Endothelial cell of umbilical vein (primary cell): ENCODE data around the gene BEST2. TPM values are rescaled to one million over a fixed set of nuclear protein-coding genes. Genes with fewer than 3 reads are reported as not detected.
A peak's percentile ranks its signal among the peaks of the same experiment; 100 is the strongest.

Experiments
- BruUV-seq: library from RNA; stranded (reverse); fragments of 400-500 nt; replicated peaks from 2 replicates; lab custom pipeline; 2021; lab: Mats Ljungman, UMichigan
- CTCF ChIA-PET: fragments of 300-600, 350-600 bp; sonication (Branson Sonifier 250); formaldehyde crosslinking; loops from one replicate; lab custom pipeline; 2021; ENCODE audit warnings: antibody characterized with exemption, inconsistent platforms; lab: Charles Lee
- POLR2A ChIA-PET: fragments of 300-600, 350-600 bp; sonication (Branson Sonifier 250); formaldehyde crosslinking; loops from one replicate; lab custom pipeline; 2021; ENCODE audit warnings: antibody characterized with exemption, inconsistent platforms; lab: Charles Lee
- DNase-seq: peaks from one replicate; pipeline ENCODE4 v3.0.0-alpha.2; 2011; ENCODE audit warnings: low read depth, low spot score
- FAIRE-seq: peaks from 2 replicates; lab custom pipeline; 2011; peaks lifted over from hg19 to GRCh38; lab: Jason Lieb, UNC
- H2AFZ ChIP-seq: 2 replicates; pipeline ENCODE4 v1.6.0; 2012; ENCODE audit warnings: low read depth, low read length, control low read depth, inconsistent platforms
- H3K27ac ChIP-seq: 2 replicates; pipeline ENCODE4 v1.5.1; 2011; ENCODE audit warnings: low read depth, mild to moderate bottlenecking, control low read depth, low read length, moderate library complexity; ENCODE audit not compliant: insufficient read depth
- H3K27me3 ChIP-seq, 2 experiments: 2 replicates each; pipeline versions ENCODE4 v1.6.0 to v1.6.1; 2011; ENCODE audit warnings: low read length in 2 of 2, mixed read lengths in 1 of 2; ENCODE audit not compliant: control insufficient read depth in 2 of 2, insufficient read depth in 2 of 2
- H3K36me3 ChIP-seq, 2 experiments: 2 replicates in 1 of 2; 3 replicates in 1 of 2; pipeline ENCODE4 v1.5.1; 2011; ENCODE audit warnings: low read length in 2 of 2, mild to moderate bottlenecking in 1 of 2, moderate library complexity in 1 of 2; ENCODE audit not compliant: control insufficient read depth in 2 of 2, insufficient read depth in 2 of 2; ENCODE audit errors: extremely low read depth in 1 of 2
- H3K4me1 ChIP-seq: 3 replicates; pipeline ENCODE4 v1.5.1; 2011; ENCODE audit warnings: mild to moderate bottlenecking, low read length; ENCODE audit not compliant: control insufficient read depth, insufficient read depth; ENCODE audit errors: extremely low read depth
- H3K4me2 ChIP-seq: 2 replicates; pipeline ENCODE4 v1.6.1; 2011; ENCODE audit warnings: low read length, control low read depth, mixed read lengths; ENCODE audit not compliant: insufficient read depth
- H3K4me3 ChIP-seq, 3 experiments: fragments of 200-600 bp in 1 of 3; sonication (generic), shearing (Covaris generic) in 1 of 3; replicated peaks in 1 of 3; 2 replicates each; pipeline ENCODE4 v1.5.1; 2011 to 2016; ENCODE audit warnings: control low read depth in 3 of 3, low read length in 3 of 3, mild to moderate bottlenecking in 2 of 3, inconsistent platforms in 1 of 3, low read depth in 1 of 3, moderate library complexity in 1 of 3; ENCODE audit not compliant: insufficient read depth in 1 of 3
- H3K79me2 ChIP-seq: 2 replicates; pipeline ENCODE4 v1.6.0; 2012; ENCODE audit warnings: low read length, inconsistent platforms; ENCODE audit not compliant: control insufficient read depth, insufficient read depth
- H3K9ac ChIP-seq: replicated peaks from 2 replicates; pipeline ENCODE3; 2011; ENCODE audit warnings: low read length, control low read depth; ENCODE audit not compliant: insufficient read depth; ENCODE audit errors: extremely low read depth
- H3K9me1 ChIP-seq: replicated peaks from 3 replicates; pipeline ENCODE4 v1.6.0; 2011; ENCODE audit warnings: mild to moderate bottlenecking, low read length; ENCODE audit not compliant: control insufficient read depth, insufficient read depth; ENCODE audit errors: extremely low read depth
- H3K9me3 ChIP-seq: replicated peaks from 2 replicates; pipeline ENCODE4 v1.5.1; 2012; ENCODE audit warnings: low read length, inconsistent platforms; ENCODE audit not compliant: control insufficient read depth, insufficient read depth
- H4K20me1 ChIP-seq: replicated peaks from 2 replicates; pipeline ENCODE3; 2011; ENCODE audit warnings: mild to moderate bottlenecking, low read length; ENCODE audit not compliant: control insufficient read depth, insufficient read depth; ENCODE audit errors: extremely low read depth
- CTCF ChIP-seq, 2 donors: IDR thresholded peaks; 1 replicate in 1 of 2; 2 replicates in 1 of 2; pipeline ENCODE4 v1.5.1; 2011; ENCODE audit warnings: low read length in 2 of 2, mild to moderate bottlenecking in 2 of 2, moderate library complexity in 2 of 2, control low read depth in 1 of 2, inconsistent platforms in 1 of 2, low read depth in 1 of 2; ENCODE audit not compliant: insufficient read depth in 1 of 2; ENCODE audit errors: extremely low read depth in 1 of 2
- EZH2 ChIP-seq: IDR thresholded peaks from 2 replicates; pipeline ENCODE4 v1.6.1; 2012; ENCODE audit warnings: borderline replicate concordance, low read depth, mild to moderate bottlenecking, moderate library complexity, low read length, inconsistent platforms; ENCODE audit not compliant: severe bottlenecking
- FOS ChIP-seq: IDR thresholded peaks from 2 replicates; pipeline ENCODE4 v1.6.1; 2011; ENCODE audit warnings: mild to moderate bottlenecking, low read length, moderate library complexity, borderline replicate concordance; ENCODE audit not compliant: insufficient read depth
- GATA2 ChIP-seq: IDR thresholded peaks from 2 replicates; pipeline ENCODE4 v1.7.0; 2011; ENCODE audit warnings: low read depth, mild to moderate bottlenecking, moderate library complexity, mixed read lengths, low read length; ENCODE audit not compliant: insufficient read length, insufficient read depth
- JUN ChIP-seq: IDR thresholded peaks from 2 replicates; pipeline ENCODE4 v1.6.1; 2011; ENCODE audit warnings: borderline replicate concordance, low read depth; ENCODE audit not compliant: insufficient read length, insufficient read depth
- MAX ChIP-seq: IDR thresholded peaks from 2 replicates; pipeline ENCODE4 v1.6.1; 2011; ENCODE audit not compliant: insufficient read depth, insufficient read length
- MYC ChIP-seq: IDR thresholded peaks from one replicate; pipeline ENCODE4 v1.6.1; 2011; ENCODE audit warnings: mild to moderate bottlenecking, low read depth, low read length
- POLR2A ChIP-seq: IDR thresholded peaks from 2 replicates; pipeline ENCODE4 v1.6.1; 2012; ENCODE audit warnings: low read depth, mild to moderate bottlenecking, control low read depth, low read length
- POLR2AphosphoS5 ChIP-seq: IDR thresholded peaks from 2 replicates; pipeline ENCODE4 v1.6.1; 2012; ENCODE audit warnings: low read depth, mild to moderate bottlenecking, control low read depth, low read length, moderate library complexity; ENCODE audit not compliant: insufficient read depth
- dilution Hi-C: fragments of 300-500 bp; cut with MboI; formaldehyde crosslinking; loops from one replicate; pipeline ENCODE4 v1.15.0; 2019; ENCODE audit warnings: low sequenced_read_pairs; ENCODE audit not compliant: extremely low pct_ligation_motif_present
- intact Hi-C: fragments of 100-400 bp; cut with micrococcal nuclease; formaldehyde crosslinking; loops from one replicate; pipeline ENCODE4 v1.10.0; 2022
- polyA plus RNA-seq, 4 experiments: library from polyadenylated mRNA; depleted of rRNA in 3 of 4; stranded (reverse) in 3 of 4; unstranded in 1 of 4; fragments of >200 nt; gene quantifications; 2 replicates each; pipeline versions ENCODE4 v1.2.1 to v1.2.3, GENCODE V29; 2011 to 2012; ENCODE audit warnings: missing spikeins in 1 of 4
- total RNA-seq: library from RNA; stranded (reverse); gene quantifications from 2 replicates; pipeline ENCODE4 v1.2.3, GENCODE V29; 2021

BEST2 gene
- total and polyA plus RNA-seq, 2 donors (not counting 3 experiments of a cell fraction or from before 2014, with no cell fraction given), result not detected

GRCh38 chr19:12778905-12779161 lies 27.2 kb downstream of the BEST2 start:
- H3K9ac ChIP-seq, result peak overlapping the region; percentile 52
- no TSS peak for BruUV-seq
- H3K9me1 ChIP-seq, result no peaks in the 10 kb centered on the region
- no peaks in the 10 kb centered on the region for H3K9me3 ChIP-seq
- H3K4me3 ChIP-seq, result no peak overlapping the region
- no peaks in the 10 kb centered on the region for H3K36me3 ChIP-seq
- CTCF ChIA-PET, result interaction anchor here (1.8 to 10.3 kb wide), 5 partner anchors 9 to 68 kb away, joined by 6 to 387 read pairs (median 48); partner anchors contain the start of genes JUNB, PRDX2 and THSD8
- H3K4me1 ChIP-seq, result peaks cover 30% of the 10 kb centered on the region
- FAIRE-seq, result no peak
- TF ChIP-seq GATA2 (no peak), POLR2A (no peak), POLR2AphosphoS5 (no peak), MAX (no peak), JUN (no peak), CTCF (IDR thresholded peaks at IDR 0.05; ENCODE audit: extremely low read depth in 1 of 2, insufficient read depth in 1 of 2, low read depth in 1 of 2, low read length in 2 of 2) (no peak), MYC (no peak), FOS (no peak), EZH2 (no peak)
- no peaks in the 10 kb centered on the region for H4K20me1 ChIP-seq
- intact Hi-C loops (no loop called here), dilution Hi-C loops (no loop called here)
- H3K27ac ChIP-seq, result peak overlapping the region; percentile 82
- POLR2A ChIA-PET, result interaction anchor here (0.9 to 5.2 kb wide), 3 partner anchors 10 to 19 kb away, joined by 3 to 94 read pairs (median 4); partner anchors contain the start of gene JUNB
- H3K27me3 ChIP-seq, result no peaks in the 10 kb centered on the region
- no peaks in the 10 kb centered on the region for H3K79me2 ChIP-seq
- peak overlapping the region; percentile 57 for H3K4me2 ChIP-seq
- no peak for DNase-seq
- peak overlapping the region; percentile 75 for H2AFZ ChIP-seq
